Loucy (cell line): ENCODE data around the gene CNOT11.

ENCODE experiments used
- CTCF ChIP-seq: fragments of 200-600 bp; sonication (generic); conservative IDR thresholded peaks from 2 replicates; pipeline ENCODE4 v1.5.1; 2014; ENCODE audit warnings: mild to moderate bottlenecking, antibody characterized with exemption, low read length
- EZH2phosphoT487 ChIP-seq: fragments of 200-600 bp; IDR thresholded peaks from 2 replicates; pipeline ENCODE4 v1.6.1; 2018; ENCODE audit warnings: antibody characterized with exemption, mild to moderate bottlenecking, moderate library complexity, borderline replicate concordance

DNA sequence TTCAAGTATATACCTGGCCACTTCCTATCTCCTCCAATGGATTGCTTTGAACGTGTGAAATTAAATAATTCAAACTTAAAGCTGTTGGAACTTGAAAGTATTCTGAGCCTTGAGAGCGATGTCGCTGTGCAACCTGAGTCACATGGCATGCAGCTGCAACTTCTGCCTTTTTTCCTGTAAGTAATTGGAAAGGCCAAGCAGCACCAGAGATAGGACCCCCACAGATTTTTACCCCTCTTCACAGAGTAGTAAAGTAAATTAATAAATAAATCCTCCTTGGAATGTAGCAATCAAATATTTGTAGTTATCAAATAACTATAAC, 59.0 kb downstream of the CNOT11 start:
- TF ChIP-seq CTCF, result no peak
- no peak for TF ChIP-seq EZH2phosphoT487
